Panc1 (cell line): ENCODE data around the gene CFAP53. TPM values are rescaled to one million over a fixed set of nuclear protein-coding genes. Genes with fewer than 3 reads are reported as not detected.

Experiments used
- ATAC-seq: fragments of 200-7000 bp; cut with Tn5 transposase; 2 replicates; pipeline ENCODE4 v1.9.1; 2020; ENCODE audit warnings: mild to moderate bottlenecking, moderate library complexity
- BruUV-seq: library from RNA; stranded (reverse); fragments of 400-500 nt; replicated peaks from 2 replicates; lab custom pipeline; 2021; lab: Mats Ljungman, UMichigan
- CTCF ChIA-PET: fragments of 300-600 bp; sonication (Branson Sonifier 250); formaldehyde crosslinking; loops from one replicate; lab custom pipeline; 2022; ENCODE audit warnings: antibody characterized with exemption; lab: Charles Lee
- POLR2A ChIA-PET: fragments of 300-600 bp; sonication (Branson Sonifier 250); formaldehyde crosslinking; loops from one replicate; lab custom pipeline; 2022; ENCODE audit warnings: antibody characterized with exemption; lab: Charles Lee
- DNase-seq: peaks from one replicate; pipeline ENCODE4 v3.0.0-alpha.2; 2010; ENCODE audit warnings: low read depth, low spot score
- H3K27ac ChIP-seq: 2 replicates; pipeline ENCODE4 v1.5.1; 2011; ENCODE audit warnings: mild to moderate bottlenecking, low read length, inconsistent platforms
- H3K27me3 ChIP-seq: fragments of 200-500 bp; sonication (Bioruptor generic); 2 replicates; pipeline ENCODE4 v1.6.0; 2014; ENCODE audit warnings: low read length, inconsistent platforms; ENCODE audit not compliant: control insufficient read depth, insufficient read depth
- H3K36me3 ChIP-seq: fragments of 200-500 bp; sonication (Bioruptor generic); 2 replicates; pipeline ENCODE4 v1.5.1; 2014; ENCODE audit warnings: inconsistent platforms, mild to moderate bottlenecking, low read length, moderate library complexity; ENCODE audit not compliant: control insufficient read depth, insufficient read depth
- H3K4me1 ChIP-seq: 2 replicates; pipeline ENCODE4 v1.5.1; 2011; ENCODE audit warnings: inconsistent platforms, mild to moderate bottlenecking, low read length, moderate library complexity; ENCODE audit not compliant: control insufficient read depth, insufficient read depth
- H3K4me3 ChIP-seq, 2 experiments: 2 replicates each; pipeline ENCODE4 v1.5.1; 2011 to 2012; ENCODE audit warnings: low read depth in 2 of 2, low read length in 2 of 2, mild to moderate bottlenecking in 2 of 2, inconsistent platforms in 1 of 2, moderate library complexity in 1 of 2
- H3K9me3 ChIP-seq: fragments of 200-500 bp; sonication (Bioruptor generic); 2 replicates; pipeline ENCODE4 v1.5.1; 2014; ENCODE audit warnings: low read depth, mild to moderate bottlenecking, inconsistent platforms, low read length, moderate library complexity; ENCODE audit not compliant: control insufficient read depth, insufficient read depth
- POLR2AphosphoS5 ChIP-seq: IDR thresholded peaks from 2 replicates; pipeline ENCODE4 v1.6.1; 2012; ENCODE audit warnings: mild to moderate bottlenecking, low read depth, low read length, moderate library complexity
- SIN3A ChIP-seq: IDR thresholded peaks from 2 replicates; pipeline ENCODE4 v1.6.1; 2012; ENCODE audit warnings: low read depth, mild to moderate bottlenecking, low read length, moderate library complexity, borderline replicate concordance; ENCODE audit not compliant: insufficient read depth
- TCF7L2 ChIP-seq: IDR thresholded peaks from 2 replicates; pipeline ENCODE4 v1.6.1; 2011; ENCODE audit warnings: mild to moderate bottlenecking, low read depth, low read length, inconsistent platforms
- in situ Hi-C: cut with HindIII; loops from 2 replicates; pipeline ENCODE4 v1.10.0; 2016; ENCODE audit warnings: low sequenced_read_pairs, low pct_unique_long_range_greater_than_20kb
- intact Hi-C: fragments of 100-400 bp; cut with micrococcal nuclease; formaldehyde crosslinking; loops from one replicate; pipeline ENCODE4 v1.10.0; 2022; ENCODE audit not compliant: unreplicated experiment
- total RNA-seq: library from RNA; stranded (reverse); gene quantifications from one replicate; pipeline ENCODE4 v1.2.1, GENCODE V29; 2021; ENCODE audit not compliant: unreplicated experiment
- TF ChIP-seq, protein P1 (sequence below): fragments of 450-650 bp; IDR thresholded peaks from 2 replicates; pipeline ENCODE4 v1.5.1; 2017; ENCODE audit warnings: mild to moderate bottlenecking
- TF ChIP-seq, protein P2 (sequence below), 2 experiments: IDR thresholded peaks; 2 replicates each; pipeline ENCODE4 v1.6.1; 2011 to 2012; ENCODE audit warnings: low read depth in 2 of 2, control low read depth in 1 of 2, low read length in 1 of 2, mild to moderate bottlenecking in 1 of 2, moderate library complexity in 1 of 2; ENCODE audit not compliant: insufficient read depth in 1 of 2

CFAP53 gene
- total RNA-seq, 1 experiment from 2014 or later, result 0.23 TPM

DNA sequence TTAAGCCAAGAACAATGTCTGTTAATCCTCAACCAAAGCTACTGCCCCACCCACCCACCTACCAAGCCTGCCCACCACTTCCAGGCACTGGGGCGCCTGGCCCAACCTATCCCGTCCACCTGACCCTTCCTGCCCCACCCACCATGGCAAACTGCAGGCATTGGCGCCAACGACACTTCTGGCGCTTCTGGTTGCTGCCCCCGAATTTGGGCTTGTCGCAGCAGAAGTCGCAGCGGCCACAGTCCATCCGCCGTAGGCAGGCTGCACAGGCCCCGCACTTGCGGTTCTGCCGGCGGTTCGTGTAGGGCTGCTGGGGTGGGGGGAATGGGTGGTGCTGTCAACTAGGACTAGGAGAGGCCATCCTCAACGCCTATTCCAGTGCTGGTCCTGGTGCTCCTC is 7.7 kb upstream of the CFAP53 start:
- in situ Hi-C loops (no loop called here), intact Hi-C loops (no loop called here)
- POLR2A ChIA-PET, result no interaction called here
- ATAC-seq (no peak), DNase-seq (no peak)
- peaks cover 2% of the 10 kb centered on the region for H3K36me3 ChIP-seq
- no peak for TF ChIP-seq TCF7L2
- no peak for TF ChIP-seq SIN3A
- TF ChIP-seq, protein P1, sequence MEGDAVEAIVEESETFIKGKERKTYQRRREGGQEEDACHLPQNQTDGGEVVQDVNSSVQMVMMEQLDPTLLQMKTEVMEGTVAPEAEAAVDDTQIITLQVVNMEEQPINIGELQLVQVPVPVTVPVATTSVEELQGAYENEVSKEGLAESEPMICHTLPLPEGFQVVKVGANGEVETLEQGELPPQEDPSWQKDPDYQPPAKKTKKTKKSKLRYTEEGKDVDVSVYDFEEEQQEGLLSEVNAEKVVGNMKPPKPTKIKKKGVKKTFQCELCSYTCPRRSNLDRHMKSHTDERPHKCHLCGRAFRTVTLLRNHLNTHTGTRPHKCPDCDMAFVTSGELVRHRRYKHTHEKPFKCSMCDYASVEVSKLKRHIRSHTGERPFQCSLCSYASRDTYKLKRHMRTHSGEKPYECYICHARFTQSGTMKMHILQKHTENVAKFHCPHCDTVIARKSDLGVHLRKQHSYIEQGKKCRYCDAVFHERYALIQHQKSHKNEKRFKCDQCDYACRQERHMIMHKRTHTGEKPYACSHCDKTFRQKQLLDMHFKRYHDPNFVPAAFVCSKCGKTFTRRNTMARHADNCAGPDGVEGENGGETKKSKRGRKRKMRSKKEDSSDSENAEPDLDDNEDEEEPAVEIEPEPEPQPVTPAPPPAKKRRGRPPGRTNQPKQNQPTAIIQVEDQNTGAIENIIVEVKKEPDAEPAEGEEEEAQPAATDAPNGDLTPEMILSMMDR, result no peak
- TF ChIP-seq POLR2AphosphoS5, result no peak
- TF ChIP-seq, protein P2, sequence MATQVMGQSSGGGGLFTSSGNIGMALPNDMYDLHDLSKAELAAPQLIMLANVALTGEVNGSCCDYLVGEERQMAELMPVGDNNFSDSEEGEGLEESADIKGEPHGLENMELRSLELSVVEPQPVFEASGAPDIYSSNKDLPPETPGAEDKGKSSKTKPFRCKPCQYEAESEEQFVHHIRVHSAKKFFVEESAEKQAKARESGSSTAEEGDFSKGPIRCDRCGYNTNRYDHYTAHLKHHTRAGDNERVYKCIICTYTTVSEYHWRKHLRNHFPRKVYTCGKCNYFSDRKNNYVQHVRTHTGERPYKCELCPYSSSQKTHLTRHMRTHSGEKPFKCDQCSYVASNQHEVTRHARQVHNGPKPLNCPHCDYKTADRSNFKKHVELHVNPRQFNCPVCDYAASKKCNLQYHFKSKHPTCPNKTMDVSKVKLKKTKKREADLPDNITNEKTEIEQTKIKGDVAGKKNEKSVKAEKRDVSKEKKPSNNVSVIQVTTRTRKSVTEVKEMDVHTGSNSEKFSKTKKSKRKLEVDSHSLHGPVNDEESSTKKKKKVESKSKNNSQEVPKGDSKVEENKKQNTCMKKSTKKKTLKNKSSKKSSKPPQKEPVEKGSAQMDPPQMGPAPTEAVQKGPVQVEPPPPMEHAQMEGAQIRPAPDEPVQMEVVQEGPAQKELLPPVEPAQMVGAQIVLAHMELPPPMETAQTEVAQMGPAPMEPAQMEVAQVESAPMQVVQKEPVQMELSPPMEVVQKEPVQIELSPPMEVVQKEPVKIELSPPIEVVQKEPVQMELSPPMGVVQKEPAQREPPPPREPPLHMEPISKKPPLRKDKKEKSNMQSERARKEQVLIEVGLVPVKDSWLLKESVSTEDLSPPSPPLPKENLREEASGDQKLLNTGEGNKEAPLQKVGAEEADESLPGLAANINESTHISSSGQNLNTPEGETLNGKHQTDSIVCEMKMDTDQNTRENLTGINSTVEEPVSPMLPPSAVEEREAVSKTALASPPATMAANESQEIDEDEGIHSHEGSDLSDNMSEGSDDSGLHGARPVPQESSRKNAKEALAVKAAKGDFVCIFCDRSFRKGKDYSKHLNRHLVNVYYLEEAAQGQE (IDR thresholded peaks at IDR 0.05; ENCODE audit: insufficient read depth in 1 of 2, low read depth in 2 of 2, low read length in 1 of 2), result no peak
- no peaks in the 10 kb centered on the region for H3K9me3 ChIP-seq
- H3K27ac ChIP-seq, result no peak overlapping the region
- no peak overlapping the region for H3K4me3 ChIP-seq
- CTCF ChIA-PET, result no interaction called here
- no peaks in the 10 kb centered on the region for H3K4me1 ChIP-seq
- H3K27me3 ChIP-seq, result no peaks in the 10 kb centered on the region
- no TSS peak for BruUV-seq

DNA sequence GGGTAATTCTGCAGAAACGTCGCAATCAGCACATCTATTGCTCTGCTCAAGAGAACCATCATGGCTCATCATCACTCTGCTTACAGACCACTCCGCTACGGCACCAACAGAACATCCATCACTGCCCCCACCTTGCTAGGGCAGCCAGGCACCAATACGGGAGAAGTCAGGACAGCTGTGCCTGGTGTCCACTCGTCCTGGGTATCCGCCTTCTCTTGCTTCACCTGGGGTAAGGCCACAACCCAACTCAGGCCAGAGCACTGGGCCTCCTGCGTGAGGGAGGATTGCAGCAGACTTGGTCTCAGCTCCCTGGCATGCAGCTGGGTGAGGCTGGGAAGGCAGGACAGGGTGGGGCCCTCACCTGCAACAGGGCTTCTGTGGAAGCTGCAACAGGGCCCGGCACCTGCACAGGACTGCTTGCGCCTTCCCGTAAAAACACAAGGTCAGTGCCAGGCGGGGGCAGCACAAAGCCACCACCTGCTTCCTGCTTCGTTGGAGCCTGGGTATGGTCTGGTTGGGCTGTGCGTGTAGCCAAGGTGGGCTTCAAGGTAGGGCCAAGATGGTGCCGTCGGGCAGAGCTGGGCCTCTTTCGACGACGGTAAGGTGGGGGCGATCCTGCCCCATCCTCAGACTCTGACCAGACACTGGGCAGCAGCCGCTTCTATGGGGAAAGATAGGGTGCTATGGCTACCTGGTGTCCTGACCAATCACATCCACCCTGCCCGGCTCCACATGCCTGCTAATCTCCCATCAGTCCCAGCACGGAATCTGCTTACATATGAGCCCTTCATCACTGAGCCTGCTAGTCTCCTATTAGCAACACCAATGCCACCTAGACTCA is 7.1 kb upstream of the CFAP53 start:
- peaks cover 2% of the 10 kb centered on the region for H3K36me3 ChIP-seq
- in situ Hi-C loops (no loop called here), intact Hi-C loops (no loop called here)
- BruUV-seq, result no TSS peak
- TF ChIP-seq SIN3A (no peak), TCF7L2 (no peak), POLR2AphosphoS5 (no peak)
- TF ChIP-seq, protein P1, result no peak
- TF ChIP-seq, protein P2 (IDR thresholded peaks at IDR 0.05; ENCODE audit: insufficient read depth in 1 of 2, low read depth in 2 of 2, low read length in 1 of 2), result no peak
- DNase-seq (no peak), ATAC-seq (no peak)
- CTCF ChIA-PET, result no interaction called here
- H3K9me3 ChIP-seq, result no peaks in the 10 kb centered on the region
- POLR2A ChIA-PET, result no interaction called here
- H3K4me1 ChIP-seq, result no peaks in the 10 kb centered on the region
- no peak overlapping the region for H3K4me3 ChIP-seq
- no peaks in the 10 kb centered on the region for H3K27me3 ChIP-seq
- no peak overlapping the region for H3K27ac ChIP-seq
